Activated naive CD4-positive, alpha-beta T cell treated with Interleukin-2 at 50 U/mL for 16 hours (primary cell): ENCODE measurements around the gene NBEA.
"Not testable (repeated sequence)": the region's sequence is repeated elsewhere in the genome, so short reads cannot be mapped to it uniquely, and the experiment has no call there.

Experiments
- DNase-seq: peaks from one replicate; pipeline ENCODE4 v3.0.0-alpha.2; 2020

The NBEA gene

DNA sequence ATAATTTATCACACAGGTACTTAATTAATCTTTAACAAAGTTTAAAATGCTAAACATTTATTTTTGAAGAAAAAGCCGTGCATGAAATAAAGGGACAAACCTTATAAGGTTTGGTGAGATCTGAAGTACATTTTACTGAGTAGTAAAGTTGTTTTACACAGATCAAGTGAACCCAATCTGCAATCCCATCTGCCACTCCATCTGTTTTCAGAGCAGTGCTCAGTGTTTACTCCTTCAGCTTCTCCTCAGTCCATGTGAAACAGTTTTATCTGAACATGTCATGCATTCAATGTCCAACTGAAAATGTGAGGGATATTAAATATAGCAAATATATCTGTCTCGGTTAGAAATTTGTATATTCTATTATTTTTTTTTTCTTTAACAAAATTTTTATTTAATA lies 367.6 kb downstream of the NBEA start:
- no peak for DNase-seq

DNA sequence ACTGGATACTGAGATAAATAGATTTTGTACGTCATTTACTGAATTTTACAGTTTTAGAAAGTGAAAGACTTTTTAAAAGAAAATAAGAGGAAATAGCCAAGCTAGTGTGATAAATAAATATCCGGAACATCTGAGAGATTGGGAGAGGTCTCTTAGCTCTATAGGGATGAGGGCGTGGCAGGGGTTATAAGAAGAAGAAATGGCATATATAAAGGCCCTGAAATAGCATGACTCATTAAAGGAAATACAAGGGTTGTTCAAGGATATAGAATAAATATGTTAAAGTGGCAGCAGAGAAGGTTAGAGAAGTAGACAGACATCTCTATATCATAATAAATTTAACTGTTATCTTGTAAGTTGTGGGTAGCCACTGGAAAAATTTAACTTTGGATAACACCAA lies 390.1 kb downstream of the NBEA start:
- DNase-seq = no peak

DNA sequence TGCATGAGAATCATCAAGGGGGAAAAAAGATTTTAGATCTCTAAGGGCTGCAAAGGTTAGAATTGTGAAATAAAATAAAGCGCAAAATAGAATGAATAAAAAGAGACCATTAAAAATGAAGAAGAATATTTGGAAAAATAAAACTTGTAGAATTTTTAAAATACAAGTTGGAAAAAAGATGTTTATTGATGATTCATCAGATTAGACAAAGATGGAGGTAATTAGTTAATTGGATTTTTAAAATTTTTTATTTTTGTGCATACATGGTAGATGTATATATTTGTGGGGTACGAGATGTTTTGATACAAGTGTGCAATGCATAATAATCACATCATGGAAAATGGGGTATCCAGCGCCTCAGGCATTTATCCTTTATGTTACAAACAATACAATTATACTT lies 391.1 kb downstream of the NBEA start:
- DNase-seq = no peak

DNA sequence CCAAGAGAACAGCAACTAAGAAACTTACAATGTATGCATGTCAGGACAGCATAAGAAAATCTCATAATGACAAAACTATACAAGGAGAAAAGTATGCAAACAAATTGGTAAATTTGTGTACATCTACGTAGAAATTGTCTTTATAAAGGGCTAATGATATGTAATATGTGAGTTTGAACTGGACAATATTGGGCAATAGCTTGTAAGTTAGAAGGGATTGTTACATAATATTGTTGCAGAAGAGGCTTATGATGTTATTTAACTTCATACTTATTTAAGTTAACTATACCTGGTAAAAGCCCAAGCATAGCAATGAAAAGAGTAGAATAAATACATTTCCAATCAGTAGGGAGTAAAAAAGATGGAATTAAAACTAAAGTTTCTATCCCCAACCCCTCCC lies 400.4 kb downstream of the NBEA start:
- no peak for DNase-seq

DNA sequence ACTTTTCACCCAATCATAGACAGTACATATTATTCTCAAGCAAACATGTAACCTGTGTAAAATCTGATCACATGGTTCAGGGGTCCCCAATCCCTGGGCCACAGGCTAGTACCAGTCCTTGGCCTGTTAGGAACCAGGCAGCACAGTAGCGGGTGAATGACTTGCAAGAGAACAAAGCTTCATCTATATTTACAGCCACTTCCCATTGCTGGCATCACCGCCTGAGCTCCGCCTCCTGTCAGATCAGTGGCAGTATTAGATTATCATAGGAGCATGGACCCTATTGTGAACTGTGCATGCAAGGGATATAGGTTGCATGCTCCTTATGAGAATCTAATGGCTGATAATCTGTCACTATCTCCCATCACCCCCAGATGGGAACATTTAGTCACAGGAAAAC lies 401.3 kb downstream of the NBEA start:
- no peak for DNase-seq

DNA sequence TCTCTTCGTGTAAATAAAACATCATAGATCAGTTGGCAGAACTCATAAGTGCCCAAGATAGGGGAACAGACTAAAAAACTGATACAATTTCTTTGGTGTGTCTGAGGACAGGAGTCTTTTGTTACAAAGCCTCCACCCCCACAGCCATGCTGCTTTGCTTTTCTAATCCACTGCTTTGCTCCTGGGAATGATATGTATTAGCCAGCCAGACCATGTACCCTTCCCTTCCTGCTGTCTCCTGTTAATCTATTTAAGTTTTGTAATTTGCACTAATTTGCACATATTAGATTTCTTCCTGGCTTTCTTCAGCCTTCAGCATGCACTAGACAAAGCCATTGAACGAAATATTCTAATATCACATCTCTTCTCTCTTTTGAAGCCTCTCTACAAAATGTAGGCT lies 403.9 kb downstream of the NBEA start:
- DNase-seq = no peak

DNA sequence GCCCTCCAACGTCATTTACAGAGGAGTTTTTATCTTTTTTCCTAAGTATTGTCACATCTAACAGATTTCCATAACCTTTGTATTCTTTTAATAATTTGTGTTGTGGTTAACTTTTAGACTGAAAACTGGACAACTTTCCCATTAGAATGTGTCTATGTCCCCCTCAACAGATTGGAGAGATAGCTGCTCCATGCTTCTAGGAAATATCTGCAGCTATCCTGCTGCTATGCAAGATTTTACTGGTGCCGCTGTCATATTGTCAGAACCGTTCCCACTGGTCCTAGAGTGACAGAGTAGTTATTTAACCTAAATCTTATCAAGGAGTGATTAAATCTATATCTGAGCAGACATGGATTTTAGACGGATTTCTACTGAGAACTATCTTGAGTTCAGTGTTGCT lies 404.4 kb downstream of the NBEA start:
- DNase-seq = no peak

DNA sequence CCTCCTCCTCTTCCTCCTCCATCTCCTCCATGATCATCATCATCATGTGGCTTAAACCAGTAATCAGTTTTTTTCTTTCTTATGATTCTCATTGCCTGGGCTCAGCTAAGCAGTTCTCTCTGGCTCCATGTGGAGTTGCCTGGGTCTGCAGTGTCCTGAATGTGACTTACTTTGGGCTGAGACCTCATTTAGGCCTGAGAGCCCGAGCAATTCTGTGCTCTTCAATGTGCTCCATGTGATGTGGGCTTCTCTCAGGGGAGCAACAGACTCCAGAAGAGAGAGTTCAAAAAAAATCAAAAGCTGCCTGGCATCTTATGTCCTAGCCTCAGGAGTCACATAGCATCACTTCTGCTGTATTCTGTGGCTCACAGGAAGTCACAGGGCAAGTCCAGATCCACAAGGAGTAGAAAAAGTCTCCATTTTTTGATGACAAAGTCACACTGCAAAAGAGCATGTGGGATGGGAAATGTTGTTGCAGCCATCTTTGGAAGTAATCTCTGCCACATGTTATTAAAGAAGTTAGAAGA lies 405.7 kb downstream of the NBEA start:
- no peak for DNase-seq

- DNase-seq = no peak
Observed at GRCh38 chr13:35349052-35349451, 407.0 kb downstream of the NBEA start.

DNA sequence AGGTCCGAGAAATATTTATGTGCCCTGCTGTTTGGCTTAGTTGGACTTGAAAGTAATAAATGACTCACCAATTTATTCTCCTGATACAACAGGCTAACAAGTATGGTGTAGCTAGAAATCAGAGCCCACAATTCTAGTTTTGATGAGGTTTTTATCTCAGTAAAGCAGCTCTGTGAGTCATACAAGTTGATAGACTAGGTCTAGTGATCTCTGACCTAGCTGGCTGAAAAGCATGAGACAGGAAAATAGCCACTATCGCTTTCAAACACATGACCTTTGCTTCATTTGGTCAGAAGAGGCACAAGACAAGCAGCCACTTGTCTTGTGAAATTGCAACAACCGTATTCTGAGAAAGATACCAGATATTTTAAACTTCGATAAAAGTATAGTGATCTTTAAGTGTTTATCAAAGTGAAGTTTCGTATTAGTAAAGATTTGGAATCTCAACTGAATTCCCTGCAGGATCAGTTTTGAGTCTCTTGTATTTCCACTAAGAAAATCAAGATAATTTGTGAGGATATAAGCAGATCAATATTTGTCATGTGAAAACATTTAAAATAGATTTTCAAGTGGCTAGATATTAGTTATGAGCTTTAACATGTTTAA lies 407.7 kb downstream of the NBEA start:
- DNase-seq = no peak

GRCh38 chr13:35354285-35354684 lies 412.2 kb downstream of the NBEA start:
- DNase-seq = no peak

DNA sequence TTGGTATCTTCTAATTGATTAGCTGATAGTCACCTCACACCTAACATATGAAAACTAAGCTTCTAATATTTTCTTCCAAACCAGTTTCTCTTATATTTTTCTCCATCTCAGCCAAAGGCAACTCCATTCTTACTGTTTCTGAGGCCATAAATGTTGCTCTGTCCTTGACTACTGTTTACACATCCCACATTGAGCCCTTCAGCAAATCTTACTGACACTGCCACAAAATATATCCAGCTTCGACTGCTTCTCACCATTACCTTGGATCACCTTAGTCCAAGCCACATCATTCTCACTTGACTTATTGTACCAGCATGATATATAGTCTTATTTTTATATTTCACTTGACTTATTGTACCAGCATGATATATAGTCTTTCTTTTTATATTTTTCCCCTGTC lies 412.8 kb downstream of the NBEA start:
- no peak for DNase-seq

GRCh38 chr13:35356572-35356971 lies 414.5 kb downstream of the NBEA start:
- no peak for DNase-seq

- no peak for DNase-seq
Observed at GRCh38 chr13:35365883-35366282, 423.8 kb downstream of the NBEA start.

GRCh38 chr13:35367586-35367985 lies 425.5 kb downstream of the NBEA start:
- DNase-seq = no peak

DNA sequence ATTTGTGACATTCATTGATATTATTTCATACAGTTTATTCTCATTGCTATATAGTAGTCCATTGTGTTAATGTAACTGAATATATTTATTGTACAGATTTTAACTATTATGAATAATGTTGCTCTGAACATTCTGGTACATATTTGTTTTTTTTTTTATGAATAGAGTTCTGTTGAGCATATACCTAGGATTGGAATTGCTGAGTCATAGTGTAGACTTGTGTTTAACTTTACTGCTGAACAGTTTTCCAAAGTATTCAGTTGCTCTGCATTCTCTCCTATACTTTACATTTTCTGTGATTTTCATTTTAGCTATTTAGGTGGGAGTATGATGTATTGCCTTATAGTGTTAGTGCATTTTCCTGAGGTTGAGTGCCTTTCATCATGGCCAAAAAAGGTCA lies 436.9 kb downstream of the NBEA start:
- no peak for DNase-seq

DNA sequence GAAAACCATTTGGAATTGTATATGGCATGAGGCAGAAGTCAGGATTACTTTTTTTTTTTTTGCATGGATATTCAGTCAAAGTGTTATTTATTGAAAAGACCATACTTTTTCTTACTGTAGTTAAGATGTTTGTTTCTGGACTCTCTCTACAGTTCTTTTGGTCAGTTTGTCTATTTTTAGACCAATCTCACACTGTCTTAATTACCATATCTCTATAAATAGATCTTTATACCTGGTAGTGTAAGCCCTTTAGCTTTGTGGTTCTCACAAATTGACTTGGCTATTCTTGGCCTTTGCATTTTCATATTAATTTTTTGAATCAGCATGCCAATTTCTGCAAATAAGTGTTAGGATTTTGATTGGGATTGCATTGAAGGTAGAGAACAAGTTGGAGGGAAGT lies 437.6 kb downstream of the NBEA start:
- DNase-seq = no peak

DNA sequence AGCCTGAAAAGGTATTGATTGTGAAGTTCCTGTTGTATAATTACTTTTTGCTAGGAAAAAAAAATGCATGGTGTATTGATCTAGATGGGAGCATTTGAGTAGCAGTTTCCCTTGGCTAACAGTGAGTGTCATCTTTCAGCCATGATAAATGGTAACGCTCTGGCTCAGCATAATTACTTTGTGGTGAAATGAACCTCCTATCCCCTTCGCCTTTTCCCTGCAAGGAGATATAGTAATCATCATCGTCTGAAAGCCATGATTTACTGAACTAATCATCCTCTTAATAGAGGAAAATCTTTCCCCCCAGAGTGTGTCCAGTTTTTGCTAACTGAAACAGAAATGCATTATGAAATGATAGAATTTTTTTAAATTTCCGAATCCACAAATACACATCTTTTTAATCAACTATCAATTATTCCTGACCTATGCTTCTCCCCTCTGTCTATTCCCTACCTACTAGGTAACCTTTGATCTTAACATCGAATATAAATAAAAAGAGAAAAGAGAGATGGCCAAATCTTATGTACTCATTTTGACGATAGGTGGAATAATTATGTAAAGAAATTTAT lies 445.7 kb downstream of the NBEA start:
- DNase-seq = no peak

DNA sequence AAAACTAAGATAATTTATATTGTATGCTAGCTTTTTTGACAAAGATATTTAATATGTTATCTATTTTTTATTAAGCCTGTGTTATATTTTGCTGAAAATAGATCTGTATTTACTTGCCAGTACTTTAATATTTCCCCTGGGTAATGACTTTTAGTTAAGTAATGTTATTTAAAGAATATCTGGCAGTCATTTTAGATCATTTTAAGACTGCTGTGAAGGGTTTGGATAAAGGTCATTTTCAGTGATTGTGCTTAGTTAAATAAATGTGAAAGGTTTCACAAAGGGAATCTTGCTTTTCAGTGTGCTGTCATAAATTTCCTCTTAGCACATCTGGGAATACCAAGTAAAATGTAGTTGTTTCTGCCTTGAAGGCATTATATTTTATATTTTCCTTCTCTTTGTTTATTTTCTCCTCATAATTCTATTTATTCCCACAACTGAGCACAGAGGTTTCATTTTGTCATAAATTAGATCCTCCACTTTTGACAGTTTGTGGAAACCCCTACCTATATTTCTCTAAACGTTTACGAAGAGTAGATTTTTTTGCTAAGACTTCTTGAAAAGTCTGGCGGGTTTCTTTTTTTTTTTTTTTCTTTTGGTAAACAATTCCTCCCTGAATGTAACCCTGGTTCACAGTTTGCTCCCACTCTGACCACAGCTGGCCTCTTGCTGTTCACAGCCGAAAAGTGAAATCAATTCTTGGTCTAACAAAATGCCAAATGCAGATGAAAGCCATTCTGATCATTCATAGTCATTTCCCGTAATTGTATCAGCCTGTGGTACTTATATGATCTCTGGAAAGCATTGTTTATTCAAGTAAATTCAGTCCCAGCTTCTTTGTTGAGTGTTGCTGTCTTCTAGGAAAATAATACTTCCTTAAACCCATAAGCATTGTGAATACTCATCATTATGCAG lies 446.6 kb downstream of the NBEA start:
- no peak for DNase-seq

GRCh38 chr13:35389535-35389934 lies 447.5 kb downstream of the NBEA start:
- no peak for DNase-seq

DNA sequence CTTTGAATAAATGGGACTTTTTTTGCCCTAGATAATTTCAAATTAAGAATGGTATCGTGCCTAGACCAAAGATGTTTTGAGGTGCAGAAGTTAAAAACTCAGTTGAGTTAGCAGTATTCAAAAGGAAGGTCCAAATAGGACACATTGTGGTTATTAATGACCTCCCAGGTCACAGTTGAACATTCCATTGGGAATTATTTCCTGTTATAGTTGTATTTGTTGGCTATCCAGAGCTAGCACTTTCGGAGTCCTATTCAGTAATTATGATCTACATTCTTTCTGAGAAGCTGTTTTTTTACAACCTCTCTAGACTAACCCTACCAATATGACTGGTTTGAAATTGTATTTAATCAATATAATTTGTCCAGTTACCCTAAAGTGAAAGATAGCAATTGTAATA lies 450.7 kb downstream of the NBEA start:
- no peak for DNase-seq

GRCh38 chr13:35393886-35394285 lies 451.8 kb downstream of the NBEA start:
- DNase-seq = no peak

DNA sequence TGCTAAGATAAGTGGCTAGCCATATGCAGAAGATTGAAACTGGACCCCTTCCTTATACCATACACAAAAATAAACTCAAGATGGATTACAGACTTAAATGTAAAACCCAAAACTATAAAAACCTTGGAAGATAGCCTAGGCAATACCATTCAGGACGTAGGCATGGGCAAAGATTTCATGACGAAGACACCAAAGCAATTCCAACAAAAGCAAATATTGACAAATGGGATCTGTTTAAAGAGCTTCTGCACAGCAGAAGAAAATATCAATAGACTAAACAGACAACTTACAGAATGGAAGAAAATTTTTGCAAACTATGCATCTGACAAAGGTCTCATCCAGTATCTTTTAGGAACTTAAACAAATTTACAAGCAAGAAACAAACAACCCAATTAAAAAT lies 466.2 kb downstream of the NBEA start:
- DNase-seq = not testable (repeated sequence)
